ENCODE measurements around the gene MROH2A. TPM values are rescaled to one million over a fixed set of nuclear protein-coding genes. Genes with fewer than 3 reads are reported as not detected.

The MROH2A gene
- total RNA-seq, 1 donor from 2014 or later, result not detected

DNA sequence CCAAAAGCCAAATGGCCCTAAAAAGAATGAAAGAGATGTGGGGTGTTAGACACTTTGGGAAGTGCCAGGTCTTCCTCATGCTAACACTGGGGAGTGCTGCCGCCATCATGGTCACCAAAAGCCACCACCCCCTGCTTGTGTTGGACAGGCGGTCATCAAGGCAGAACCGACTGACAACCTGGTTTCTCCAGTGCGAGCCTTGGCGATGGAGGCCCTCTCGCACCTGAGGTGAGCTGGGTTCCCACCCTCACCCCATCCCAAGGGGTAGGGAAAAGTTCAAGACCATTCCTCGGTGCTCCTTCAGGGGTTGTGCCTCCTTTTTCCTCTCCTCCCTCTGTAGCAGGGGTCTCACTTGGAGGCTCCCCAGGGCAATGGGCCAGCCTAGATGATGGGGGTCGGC lies 33.6 kb downstream of the MROH2A start:
- Histone ChIP-seq H3K4me3 (no peak overlapping the region), H3K36me3 (no peaks in the 10 kb centered on the region), H3K4me1 (no peaks in the 10 kb centered on the region), H3K27ac (no peak overlapping the region), H3K9me3 (no peaks in the 10 kb centered on the region), H3K27me3 (no peaks in the 10 kb centered on the region)
- DNase-seq, result peak; percentile 38
- intact Hi-C loops (cut with DNase I), result no loop called here
- TF ChIP-seq, protein P1, sequence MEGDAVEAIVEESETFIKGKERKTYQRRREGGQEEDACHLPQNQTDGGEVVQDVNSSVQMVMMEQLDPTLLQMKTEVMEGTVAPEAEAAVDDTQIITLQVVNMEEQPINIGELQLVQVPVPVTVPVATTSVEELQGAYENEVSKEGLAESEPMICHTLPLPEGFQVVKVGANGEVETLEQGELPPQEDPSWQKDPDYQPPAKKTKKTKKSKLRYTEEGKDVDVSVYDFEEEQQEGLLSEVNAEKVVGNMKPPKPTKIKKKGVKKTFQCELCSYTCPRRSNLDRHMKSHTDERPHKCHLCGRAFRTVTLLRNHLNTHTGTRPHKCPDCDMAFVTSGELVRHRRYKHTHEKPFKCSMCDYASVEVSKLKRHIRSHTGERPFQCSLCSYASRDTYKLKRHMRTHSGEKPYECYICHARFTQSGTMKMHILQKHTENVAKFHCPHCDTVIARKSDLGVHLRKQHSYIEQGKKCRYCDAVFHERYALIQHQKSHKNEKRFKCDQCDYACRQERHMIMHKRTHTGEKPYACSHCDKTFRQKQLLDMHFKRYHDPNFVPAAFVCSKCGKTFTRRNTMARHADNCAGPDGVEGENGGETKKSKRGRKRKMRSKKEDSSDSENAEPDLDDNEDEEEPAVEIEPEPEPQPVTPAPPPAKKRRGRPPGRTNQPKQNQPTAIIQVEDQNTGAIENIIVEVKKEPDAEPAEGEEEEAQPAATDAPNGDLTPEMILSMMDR (IDR thresholded peaks at IDR 0.05), result no peak
- ATAC-seq, result no peak

DNA sequence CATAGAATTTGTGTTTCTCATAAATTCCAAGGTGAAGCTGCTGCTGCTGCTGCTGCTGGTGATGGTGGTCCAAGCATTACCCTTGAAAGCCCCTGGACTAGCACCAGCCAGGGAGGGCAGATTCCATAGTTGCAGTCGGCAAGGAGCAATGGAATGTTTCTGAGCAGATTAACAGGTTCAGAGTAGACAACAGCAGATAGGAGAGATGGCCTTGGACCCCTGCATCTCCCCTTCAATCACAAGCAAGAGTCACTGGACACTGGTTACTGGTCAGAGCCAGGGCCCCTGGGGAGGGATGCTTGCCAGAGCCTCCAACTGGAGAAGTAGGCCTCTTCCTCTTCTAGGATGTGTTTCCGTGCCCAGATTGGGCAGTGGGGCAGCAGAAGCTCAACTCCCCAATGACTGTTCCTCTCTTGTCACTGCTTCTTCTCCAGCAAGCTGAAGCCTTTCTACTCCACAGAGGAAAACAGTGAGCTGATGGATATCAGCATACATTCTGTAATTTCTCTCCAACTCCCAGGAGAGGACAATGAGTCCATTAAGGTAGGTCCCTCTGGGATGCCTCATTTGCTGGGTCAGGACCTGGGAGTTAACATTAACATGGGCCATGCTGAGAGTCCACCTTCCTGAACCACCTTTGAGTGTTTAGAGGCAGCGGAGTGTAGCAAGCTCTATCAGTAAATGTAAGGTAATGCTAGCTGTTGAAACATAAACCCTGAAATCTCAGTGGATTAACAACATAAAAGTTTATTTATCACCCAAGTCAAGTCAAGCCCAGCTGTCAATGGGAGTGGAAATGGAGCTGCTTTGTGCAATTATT lies 35.3 kb downstream of the MROH2A start:
- TF ChIP-seq, protein P1 (IDR thresholded peaks at IDR 0.05), result no peak
- peak; percentile 34 for DNase-seq
- Histone ChIP-seq H3K27ac (no peak overlapping the region), H3K27me3 (no peaks in the 10 kb centered on the region), H3K9me3 (no peaks in the 10 kb centered on the region), H3K4me1 (no peaks in the 10 kb centered on the region), H3K36me3 (no peaks in the 10 kb centered on the region), H3K4me3 (no peak overlapping the region)
- no peak for ATAC-seq
- intact Hi-C loops (cut with DNase I), result no loop called here

DNA sequence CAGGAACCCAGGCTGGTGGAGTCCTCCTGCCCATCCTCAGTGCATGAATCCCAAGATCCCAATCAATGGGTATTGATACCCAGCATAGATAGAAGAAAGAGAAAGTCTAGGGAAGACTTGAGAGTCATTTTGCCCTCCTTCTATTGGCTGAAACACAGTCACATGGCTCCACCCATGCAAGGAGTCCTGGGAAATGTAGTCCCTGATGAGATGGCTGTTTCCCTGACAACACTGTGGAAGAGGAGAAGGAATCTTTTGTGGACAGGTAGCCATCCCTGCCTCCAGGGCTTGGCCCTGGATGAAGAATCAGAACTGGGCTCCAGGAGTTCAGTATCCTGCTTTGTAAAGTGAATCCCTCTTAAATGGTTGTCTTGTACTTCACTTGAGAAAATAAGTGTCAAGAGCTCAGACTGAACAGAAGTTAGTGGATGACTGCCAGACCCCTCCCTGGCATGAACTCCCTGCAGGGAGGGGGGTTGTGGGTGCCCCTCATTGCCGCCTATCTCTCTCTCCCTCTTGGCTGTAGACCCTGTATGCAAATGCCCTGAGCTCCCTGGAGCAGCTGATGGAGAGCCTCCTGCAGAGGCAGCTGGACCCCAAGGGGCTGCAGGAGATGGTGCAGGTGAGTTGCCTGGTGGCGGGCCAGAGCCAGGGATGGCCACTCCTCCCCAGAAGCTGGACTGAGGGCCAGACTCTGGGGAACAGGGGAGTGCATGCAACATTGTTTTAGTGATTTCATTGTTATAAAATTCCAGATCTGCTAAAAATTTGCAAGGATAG lies 36.1 kb downstream of the MROH2A start:
- intact Hi-C loops (cut with DNase I), result no loop called here
- H3K4me3 ChIP-seq, result no peak overlapping the region
- H3K27me3 ChIP-seq, result no peaks in the 10 kb centered on the region
- no peaks in the 10 kb centered on the region for H3K36me3 ChIP-seq
- no peaks in the 10 kb centered on the region for H3K9me3 ChIP-seq
- H3K4me1 ChIP-seq, result no peaks in the 10 kb centered on the region
- no peak overlapping the region for H3K27ac ChIP-seq
- peak; percentile 43 for DNase-seq
- no peak for ATAC-seq
- TF ChIP-seq, protein P1 (IDR thresholded peaks at IDR 0.05), result no peak

DNA sequence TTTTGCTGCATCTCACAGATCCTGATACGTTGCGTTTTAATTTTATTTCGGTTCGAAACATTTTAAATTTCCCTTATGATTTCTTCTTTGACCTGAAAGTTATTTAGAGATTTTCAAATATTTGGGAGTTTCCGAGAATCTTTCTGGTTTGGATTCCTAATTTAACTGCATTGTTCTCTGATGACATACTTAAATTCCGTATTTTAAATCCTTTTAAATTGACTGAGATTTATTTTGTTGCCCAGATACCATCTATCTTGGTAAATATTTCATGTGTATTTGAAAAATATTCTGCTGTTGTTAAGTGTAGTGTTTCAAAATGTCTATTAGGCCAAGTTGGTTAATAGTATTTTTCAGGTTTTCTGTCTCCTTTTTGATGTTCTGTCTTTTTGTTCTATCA lies 37.7 kb downstream of the MROH2A start:
- Histone ChIP-seq H3K36me3 (no peaks in the 10 kb centered on the region), H3K4me1 (no peaks in the 10 kb centered on the region), H3K27me3 (no peaks in the 10 kb centered on the region), H3K4me3 (no peak overlapping the region), H3K27ac (no peak overlapping the region), H3K9me3 (no peaks in the 10 kb centered on the region)
- TF ChIP-seq, protein P1 (IDR thresholded peaks at IDR 0.05), result no peak
- ATAC-seq, result no peak
- intact Hi-C loops (cut with DNase I), result no loop called here
- DNase-seq, result no peak

DNA sequence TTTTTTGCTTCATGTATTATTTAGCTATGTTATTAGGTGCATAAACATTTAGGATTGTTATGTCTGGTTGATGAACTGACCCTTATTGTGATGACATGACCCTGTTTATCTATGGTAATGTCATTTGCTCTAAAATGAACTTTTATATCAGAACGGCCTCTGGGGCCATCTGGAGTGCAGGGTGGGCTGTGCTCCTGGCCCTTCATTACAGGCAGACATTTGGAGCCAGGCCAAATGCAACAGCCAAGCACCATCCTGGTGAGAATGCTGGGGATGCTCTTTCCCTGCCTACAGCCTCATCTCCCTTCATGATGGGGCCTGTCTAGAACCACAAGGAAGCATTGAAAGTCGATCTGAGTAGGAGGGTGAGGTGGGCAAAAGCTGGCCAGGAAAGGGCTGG lies 38.2 kb downstream of the MROH2A start:
- Histone ChIP-seq H3K4me3 (no peak overlapping the region), H3K27ac (no peak overlapping the region), H3K9me3 (no peaks in the 10 kb centered on the region), H3K4me1 (no peaks in the 10 kb centered on the region), H3K36me3 (no peaks in the 10 kb centered on the region), H3K27me3 (no peaks in the 10 kb centered on the region)
- TF ChIP-seq, protein P1 (IDR thresholded peaks at IDR 0.05), result no peak
- DNase-seq (peak; percentile 15), ATAC-seq (no peak)
- intact Hi-C loops (cut with DNase I), result no loop called here

Measured in upper lobe of right lung (tissue), 1 donor.